NCI-H446 (cell line): ENCODE data around the gene PDPN.
"Not testable (repeated sequence)": the region's sequence is repeated elsewhere in the genome, so short reads cannot be mapped to it uniquely, and the experiment has no call there.

Experiments
- DNase-seq, 2 experiments: peaks; one replicate each; lab custom pipeline; 2025; lab: John Stamatoyannopoulos, UW

PDPN gene

DNA sequence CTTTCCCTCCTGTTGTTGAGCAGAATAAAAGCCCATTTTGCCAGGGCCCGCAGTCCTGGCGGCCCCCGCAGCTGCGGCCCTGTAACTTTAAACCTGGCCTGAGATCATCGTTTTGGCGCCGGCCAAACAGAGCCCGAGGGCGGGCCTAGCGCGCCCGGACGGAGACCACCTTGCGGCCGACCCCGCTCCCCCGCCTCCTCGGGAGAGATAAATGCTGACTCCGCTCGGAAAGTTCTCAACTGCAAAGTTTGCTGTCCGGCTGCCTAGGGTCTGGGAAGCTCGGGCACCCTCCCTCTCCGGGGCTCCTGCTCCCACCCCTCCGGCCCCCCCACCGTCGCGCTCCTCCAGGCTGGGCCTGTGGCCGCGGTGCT, at the start of gene PDPN:
Gene PDPN, plus strand, starts transcription at position 238 of the 371 bp plus-strand sequence. CDS start 202 bp downstream, outside the sequence.
- DNase-seq, result no peak

- DNase-seq, result no peak
Observed at GRCh38 chr1:13535227-13535626, 48.4 kb upstream of the PDPN start.

DNA sequence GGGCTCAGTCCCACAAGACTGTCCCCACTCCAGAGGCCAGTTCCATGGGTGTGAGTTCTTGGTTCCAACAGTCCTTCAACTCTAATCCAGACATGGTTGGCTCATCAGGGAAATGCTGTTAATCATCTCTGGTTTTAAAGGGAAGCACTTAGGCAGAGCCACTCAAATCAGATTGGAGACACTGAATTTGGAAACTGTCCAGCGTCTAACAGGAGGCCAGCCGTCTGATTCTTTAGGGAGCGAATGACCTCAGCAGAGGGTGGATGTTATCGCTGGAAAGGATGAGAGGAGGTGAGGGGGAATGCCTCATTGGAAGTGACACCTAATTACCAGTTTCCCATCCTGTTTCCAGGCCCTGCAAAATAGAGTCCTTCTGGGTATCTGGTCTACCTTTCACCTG, 47.1 kb upstream of the PDPN start:
- DNase-seq, result no peak

DNA sequence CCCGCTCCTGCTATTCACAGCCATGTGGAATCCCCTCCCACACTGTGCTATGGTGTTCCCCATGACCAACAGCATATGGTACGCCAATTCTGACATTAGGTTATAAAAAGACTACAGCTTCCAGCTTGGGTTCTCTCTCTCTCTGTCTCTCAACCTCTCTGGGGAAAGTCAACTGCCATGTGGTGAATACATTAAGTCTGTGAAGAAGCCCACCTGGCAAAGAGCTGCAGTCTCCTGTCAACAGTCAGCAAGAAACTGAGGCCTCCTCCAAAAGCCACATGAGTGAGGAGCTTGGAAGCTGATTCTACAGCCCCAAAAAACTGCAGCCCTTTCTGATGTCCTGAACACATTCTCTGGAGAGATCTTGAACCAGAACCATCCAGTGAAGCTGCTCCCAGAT, 44.8 kb upstream of the PDPN start:
- no peak for DNase-seq

DNA sequence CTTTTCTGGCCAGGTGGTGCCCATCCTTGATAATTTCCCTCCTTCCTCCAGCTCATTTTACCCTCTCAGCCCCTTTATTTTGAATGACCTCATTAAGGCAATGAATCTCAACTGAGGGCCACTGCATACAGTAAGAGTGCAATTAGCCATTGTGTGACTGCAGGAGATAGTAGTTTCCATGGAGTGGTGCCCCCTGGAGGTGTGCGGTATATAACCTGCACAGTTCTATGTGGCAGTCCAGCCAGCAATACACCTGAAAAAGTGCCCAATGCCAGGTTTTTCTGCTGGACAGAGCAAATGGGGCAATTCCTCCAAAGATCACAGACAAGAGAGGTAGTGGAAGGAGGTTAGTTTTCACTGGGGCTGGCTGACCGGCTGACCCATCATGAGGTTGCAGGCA, 43.9 kb upstream of the PDPN start:
- DNase-seq, result no peak

- DNase-seq, result no peak
Observed at GRCh38 chr1:13540866-13541265, 42.8 kb upstream of the PDPN start.

DNA sequence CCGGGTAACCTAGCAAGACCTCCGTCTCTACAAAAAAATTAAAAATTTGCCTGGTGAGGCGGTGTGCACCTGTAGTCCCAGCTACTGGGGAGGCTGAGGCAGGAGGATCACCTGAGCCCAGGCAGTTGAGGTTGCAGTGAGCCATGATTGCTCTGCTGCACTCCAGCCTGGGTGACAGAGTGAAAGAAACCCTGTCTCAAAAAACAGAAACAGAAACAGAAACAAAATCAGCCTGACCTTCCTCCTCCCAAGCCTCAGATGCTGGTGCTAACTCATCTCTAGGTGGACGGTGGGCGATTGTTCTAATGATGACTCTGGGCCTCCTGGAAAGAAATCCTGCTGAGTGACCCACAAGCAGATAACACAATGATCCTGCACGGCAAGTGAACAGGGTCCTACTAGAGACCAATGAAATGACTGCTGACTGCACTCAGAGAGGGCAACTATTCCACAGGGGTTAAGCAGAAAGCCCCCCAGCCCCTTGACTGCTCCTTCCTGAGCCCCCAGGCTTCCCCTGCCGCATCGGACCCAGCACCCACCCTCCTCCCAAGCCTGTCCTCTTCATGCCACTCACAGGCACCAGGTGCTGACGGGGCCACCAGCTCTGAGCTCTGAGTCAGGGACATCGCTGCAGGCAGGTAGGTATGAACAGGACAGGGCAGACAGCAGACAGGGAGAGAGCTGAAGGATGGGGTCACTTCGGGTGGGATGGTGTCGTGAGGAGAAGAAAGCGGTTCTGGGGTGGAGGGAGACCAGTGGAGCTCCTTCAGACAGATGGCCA, 42.0 kb upstream of the PDPN start:
- DNase-seq, result no peak

- DNase-seq, result peak in 1 of 2 experiments; percentile 18
Observed at GRCh38 chr1:13543451-13544220, 40.0 kb upstream of the PDPN start.

- no peak for DNase-seq
Observed at GRCh38 chr1:13544221-13544556, 39.4 kb upstream of the PDPN start.

DNA sequence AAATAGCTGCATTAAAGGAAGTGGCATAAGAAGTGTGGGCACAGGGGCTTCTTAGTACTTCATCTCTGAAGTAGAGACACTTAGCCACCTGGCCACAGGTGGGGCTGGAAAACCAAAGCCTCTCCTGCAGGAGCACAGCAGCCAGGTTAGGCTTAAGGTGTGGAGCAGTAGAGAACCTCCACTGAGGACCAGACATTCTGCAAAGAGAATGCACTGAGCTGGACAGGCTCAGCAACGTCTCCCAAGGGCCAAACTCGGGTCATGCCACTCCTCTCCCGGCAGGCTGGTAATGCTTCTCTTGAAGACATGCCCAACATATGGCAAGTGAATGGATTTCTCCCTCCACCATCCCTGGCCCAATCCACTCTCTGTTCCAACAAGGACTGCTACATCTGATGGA, 36.8 kb upstream of the PDPN start:
- no peak for DNase-seq

GRCh38 chr1:13548281-13548680, 35.4 kb upstream of the PDPN start:
- no peak for DNase-seq

GRCh38 chr1:13549021-13549420, 34.6 kb upstream of the PDPN start:
- DNase-seq, result no peak

GRCh38 chr1:13549521-13549920, 34.1 kb upstream of the PDPN start:
- no peak for DNase-seq

DNA sequence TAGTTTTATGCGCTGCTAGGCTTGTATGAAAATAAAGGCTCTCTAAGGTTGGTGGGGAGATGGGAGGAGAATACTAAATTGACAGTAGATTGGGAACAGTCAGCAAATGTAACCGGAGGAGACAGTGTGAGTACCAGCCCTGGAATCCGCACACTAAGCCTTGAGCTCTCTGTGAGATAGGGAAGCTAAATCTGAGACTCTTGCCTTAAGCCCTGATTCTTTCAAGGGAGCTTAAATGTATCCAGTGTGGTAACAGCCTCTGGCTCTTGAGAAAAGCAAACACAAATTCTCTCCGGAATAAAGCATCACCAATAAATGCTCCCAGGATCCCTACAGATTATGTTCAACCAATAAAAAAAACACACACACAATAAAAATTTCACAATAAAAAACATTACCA, 33.0 kb upstream of the PDPN start:
- DNase-seq, result no peak

DNA sequence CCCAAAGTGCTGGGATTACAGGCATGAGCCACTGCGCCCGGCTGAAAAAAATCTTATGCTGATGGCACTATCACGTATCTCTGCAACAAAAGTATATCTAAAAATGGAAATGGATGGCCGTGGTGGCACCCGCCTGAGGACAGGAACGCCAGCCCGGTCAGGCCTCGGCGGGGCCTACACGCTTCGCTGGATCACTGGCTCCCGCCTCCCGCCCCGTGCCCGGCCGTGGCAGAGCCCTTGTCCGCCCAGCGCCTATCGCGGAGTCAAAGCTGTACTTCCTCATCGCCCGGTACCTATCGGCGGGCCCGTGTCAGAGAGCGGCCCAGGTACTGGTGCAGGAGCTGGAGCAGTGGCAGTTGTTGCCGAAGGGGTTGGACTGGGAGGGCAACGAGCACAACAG, 28.8 kb upstream of the PDPN start:
- no peak for DNase-seq

GRCh38 chr1:13556224-13556764, 27.3 kb upstream of the PDPN start:
- DNase-seq, result no peak

DNA sequence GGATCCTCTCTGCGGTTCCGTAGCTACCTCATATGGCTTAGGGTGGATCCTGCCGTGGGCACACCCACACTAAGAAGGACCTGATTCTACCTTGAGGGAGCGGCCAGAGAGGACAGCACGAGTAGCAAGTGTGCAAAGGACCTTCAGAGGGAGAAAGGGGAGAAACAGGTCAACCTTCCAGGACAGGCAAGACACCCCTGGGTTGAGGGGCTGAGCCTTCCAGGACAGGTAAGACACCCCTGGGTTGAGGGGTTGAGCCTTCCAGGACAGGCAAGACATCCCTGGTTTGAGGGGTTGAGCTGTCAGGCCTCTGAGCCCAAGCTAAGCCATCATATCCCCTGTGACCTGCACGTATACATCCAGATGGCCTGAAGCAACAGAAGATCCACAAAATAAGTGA, 23.1 kb upstream of the PDPN start:
- no peak for DNase-seq

DNA sequence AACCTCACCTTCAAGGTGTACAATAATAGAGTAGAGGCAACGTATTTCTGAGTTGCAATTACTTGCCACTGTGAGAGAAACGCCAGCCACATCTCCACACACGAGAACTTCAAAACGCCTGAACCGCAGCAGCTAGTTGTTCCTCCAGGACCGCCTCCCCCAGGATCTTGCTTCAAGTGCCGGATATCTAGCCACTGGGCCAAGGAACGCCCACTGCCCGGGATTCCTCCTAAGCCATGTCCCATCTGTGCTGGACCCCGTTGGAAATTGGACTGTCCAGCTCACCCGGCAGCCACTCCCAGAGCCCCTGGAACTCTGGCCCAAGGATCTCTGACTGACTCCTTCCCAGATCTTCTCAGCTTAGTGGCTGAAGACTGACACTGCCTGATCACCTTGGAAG, 20.7 kb upstream of the PDPN start:
- DNase-seq, result not testable (repeated sequence)

GRCh38 chr1:13564073-13564472, 19.6 kb upstream of the PDPN start:
- no peak for DNase-seq

DNA sequence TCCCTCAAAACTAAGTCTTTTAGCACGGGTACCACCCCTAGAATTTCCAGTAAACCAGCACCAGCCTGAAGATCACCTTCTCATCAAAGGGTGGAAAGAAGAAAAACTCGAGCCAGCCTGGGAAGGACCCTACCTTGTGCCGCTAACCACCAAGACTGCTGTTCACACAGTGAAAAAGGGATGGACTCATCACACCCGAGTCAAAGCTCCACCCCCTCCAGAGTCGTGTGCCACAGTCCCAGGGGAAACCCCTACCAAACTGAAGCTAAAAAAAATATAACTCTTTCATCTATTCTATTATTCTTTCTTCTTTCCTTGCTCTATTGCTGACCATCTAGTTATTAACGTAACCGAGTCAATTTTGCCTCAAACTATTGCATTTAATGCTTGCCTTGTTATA, 13.2 kb upstream of the PDPN start:
- DNase-seq, result not testable (repeated sequence)

- no peak for DNase-seq
Observed at GRCh38 chr1:13570924-13571323, 12.7 kb upstream of the PDPN start.

DNA sequence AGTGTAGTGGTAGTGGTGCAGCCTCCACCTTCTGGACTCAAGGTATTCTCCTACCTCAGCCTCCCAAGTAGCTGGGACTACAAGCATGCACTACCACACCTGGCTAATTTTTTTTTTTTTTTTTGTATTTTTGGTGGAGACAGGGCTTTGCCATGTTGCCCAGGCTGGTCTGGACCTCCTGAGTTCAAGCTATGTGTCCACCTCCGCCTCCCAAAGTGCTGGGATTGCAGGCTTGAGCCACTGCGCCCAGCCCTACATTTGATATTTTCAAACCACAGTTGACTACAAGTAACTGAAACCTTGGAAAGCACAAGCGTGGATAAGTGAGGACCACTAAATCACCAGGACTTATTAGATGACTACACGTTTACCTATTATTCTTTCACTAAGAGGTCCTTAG, 10.0 kb upstream of the PDPN start:
- DNase-seq, result no peak

- DNase-seq, result no peak
Observed at GRCh38 chr1:13576926-13577325, 6.7 kb upstream of the PDPN start.
